ENCODE measurements around the gene CCDC197.

DNA sequence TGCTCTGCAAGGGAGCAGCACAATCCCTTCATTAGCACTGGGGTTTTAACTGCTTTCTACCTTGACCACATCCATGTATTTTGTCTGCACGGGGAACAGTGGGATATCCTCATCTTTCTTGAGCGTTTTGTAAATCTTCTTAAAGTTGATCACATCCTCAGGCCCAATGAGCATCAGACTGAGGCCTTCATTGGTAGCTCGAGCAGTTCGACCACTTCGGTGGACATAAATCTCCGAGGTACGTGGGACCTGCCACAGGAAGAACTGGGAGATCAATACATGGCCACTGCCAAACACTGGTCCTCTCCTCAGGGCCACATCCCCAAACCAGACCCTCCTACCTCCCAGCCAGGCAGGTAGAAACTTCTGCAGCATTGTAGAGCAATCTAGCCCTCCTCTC lies 57.8 kb downstream of the CCDC197 start:
- TF ChIP-seq, protein P1, sequence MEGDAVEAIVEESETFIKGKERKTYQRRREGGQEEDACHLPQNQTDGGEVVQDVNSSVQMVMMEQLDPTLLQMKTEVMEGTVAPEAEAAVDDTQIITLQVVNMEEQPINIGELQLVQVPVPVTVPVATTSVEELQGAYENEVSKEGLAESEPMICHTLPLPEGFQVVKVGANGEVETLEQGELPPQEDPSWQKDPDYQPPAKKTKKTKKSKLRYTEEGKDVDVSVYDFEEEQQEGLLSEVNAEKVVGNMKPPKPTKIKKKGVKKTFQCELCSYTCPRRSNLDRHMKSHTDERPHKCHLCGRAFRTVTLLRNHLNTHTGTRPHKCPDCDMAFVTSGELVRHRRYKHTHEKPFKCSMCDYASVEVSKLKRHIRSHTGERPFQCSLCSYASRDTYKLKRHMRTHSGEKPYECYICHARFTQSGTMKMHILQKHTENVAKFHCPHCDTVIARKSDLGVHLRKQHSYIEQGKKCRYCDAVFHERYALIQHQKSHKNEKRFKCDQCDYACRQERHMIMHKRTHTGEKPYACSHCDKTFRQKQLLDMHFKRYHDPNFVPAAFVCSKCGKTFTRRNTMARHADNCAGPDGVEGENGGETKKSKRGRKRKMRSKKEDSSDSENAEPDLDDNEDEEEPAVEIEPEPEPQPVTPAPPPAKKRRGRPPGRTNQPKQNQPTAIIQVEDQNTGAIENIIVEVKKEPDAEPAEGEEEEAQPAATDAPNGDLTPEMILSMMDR (IDR thresholded peaks at IDR 0.05) = no peak
- TF ChIP-seq POLR2A (IDR thresholded peaks at IDR 0.05; ENCODE audit: low read depth) = no peak
- TF ChIP-seq POLR2AphosphoS5 (IDR thresholded peaks at IDR 0.05) = no peak

All from esophagus muscularis mucosa (tissue), 3 donors.